Heart left ventricle (tissue), 16 donors: ENCODE results near the gene MEF2A. TPM values are rescaled to one million over a fixed set of nuclear protein-coding genes. Genes with fewer than 3 reads are reported as not detected.

ENCODE experiments used
- ATAC-seq, 4 donors: fragments of 200-7000 bp; cut with Tn5 transposase; one replicate each; pipeline ENCODE4 v1.9.1; 2020 to 2022; ENCODE audit warnings: moderate library complexity in 4 of 4, mild to moderate bottlenecking in 3 of 4, moderate number of reproducible peaks in 1 of 4
- DNase-seq, 5 donors: peaks; one replicate each; pipeline ENCODE4 v3.0.0-alpha.2; 2020
- H3K27ac ChIP-seq, 12 donors: fragments of 200-600 bp; sonication (generic) in 4 of 12; one replicate each; pipeline versions ENCODE4 v1.5.0 to v1.8.0; 2016 to 2022; ENCODE audit warnings: mild to moderate bottlenecking in 2 of 12
- H3K27me3 ChIP-seq, 9 donors: fragments of 200-600 bp; sonication (generic) in 2 of 9; one replicate each; pipeline versions ENCODE4 v1.5.1 to v1.8.0; 2016 to 2022; ENCODE audit warnings: mild to moderate bottlenecking in 3 of 9
- H3K36me3 ChIP-seq, 9 donors: fragments of 200-600 bp; sonication (generic) in 2 of 9; one replicate each; pipeline versions ENCODE4 v1.5.0 to v1.8.0; 2018 to 2022; ENCODE audit warnings: mild to moderate bottlenecking in 2 of 9
- H3K4me1 ChIP-seq, 12 donors: fragments of 200-600 bp; sonication (generic) in 4 of 12; one replicate each; pipeline versions ENCODE4 v1.5.0 to v1.8.0; 2016 to 2022; ENCODE audit warnings: mild to moderate bottlenecking in 3 of 12
- H3K4me3 ChIP-seq, 12 donors: fragments of 200-600 bp; sonication (generic) in 4 of 12; one replicate each; pipeline versions ENCODE4 v1.5.0 to v1.8.0; 2017 to 2022; ENCODE audit warnings: mild to moderate bottlenecking in 9 of 12, moderate library complexity in 4 of 12
- H3K9me3 ChIP-seq, 12 donors: fragments of 200-600 bp; sonication (generic) in 4 of 12; one replicate each; pipeline versions ENCODE4 v1.5.0 to v1.8.0; 2016 to 2022; ENCODE audit warnings: mild to moderate bottlenecking in 1 of 12
- CTCF ChIP-seq, 12 donors: fragments of 200-600 bp; sonication (generic) in 4 of 12; IDR thresholded peaks; one replicate each; pipeline versions ENCODE4 v1.5.0 to v1.8.0; 2018 to 2022; ENCODE audit warnings: antibody characterized with exemption in 12 of 12, mild to moderate bottlenecking in 5 of 12
- POLR2A ChIP-seq, 2 donors: fragments of 450-650 bp; IDR thresholded peaks; one replicate each; pipeline ENCODE4 v1.6.1; 2017; ENCODE audit warnings: antibody characterized with exemption in 2 of 2, mild to moderate bottlenecking in 2 of 2, moderate library complexity in 2 of 2
- WGBS, 4 donors: extraction: QIAGEN DNeasy Blood & Tissue Kit in 2 of 4; methylation state at CpG; one replicate each; pipeline versions ENCODE4 v1.1.5 to v1.1.7; 2013 to 2018; 5-methylcytosine and 5-hydroxymethylcytosine counted together
- intact Hi-C, 10 donors: fragments of 100-400 bp; cut with DNase I; formaldehyde crosslinking; loops; one replicate each; pipeline versions ENCODE4 v1.11.1 to v1.14.2; 2022
- polyA plus RNA-seq, 2 donors: library from polyadenylated mRNA; stranded (reverse); fragments of 200-250 nt; gene quantifications; one replicate each; pipeline ENCODE4 v1.2.3, GENCODE V29; 2013
- total RNA-seq, 9 donors: library from RNA; depleted of rRNA in 2 of 9; stranded (reverse); fragments of >200 nt in 2 of 9; fragmentation: NEBNext Ultra II Directional in 3 of 9; extraction: Animal tissue kit (Norgen Biotek cat#: 25700) in 3 of 9; gene quantifications; one replicate each; pipeline versions ENCODE4 v1.1.0 to v1.2.4, GENCODE V29; 2016 to 2023
- donor health status: ischemic (EF 13 %, LVEDD 7.1; RV severe dilation, severe dysfunction).
- donor health status: healthy with polysubstance abuse.
- donor health status: DM: no; HTN: yes; CAD: no.
- donor health status: DM: no; HTN: no; CAD: no.
- donor health status: ischemic (EF 25% LVEDD 6.9; RV normal size, moderate dysfunction).
- donor health status: ischemic (EF 25% LVEDD 5.7; RV mildly dilated, moderate dysfunction).
- donor health status: healthy.
- donor health status: DM: yes; HTN: yes; CAD: no.
- donor health status: ischemic (EF 35%, LVEDD 5.7; RV mildly dilated, moderate dysfunction).
- donor health status: nonischemic (EF 11% LVEDD 7.7; RV severe dilation, severe dysfunction).
- donor health status: DM: yes; HTN: yes; CAD: no.
- donor health status: PGD.
- donor health status: ischemic (EF 29% LVEDD 5.4; RV normal size, mild dysfunction).
- donor health status: nonischemic (EF 23%, LVEDD 6.1; RV moderate dilation, normal function).

The MEF2A gene
- total and polyA plus RNA-seq, 11 donors: 53.4 to 192 (median 153) TPM

DNA sequence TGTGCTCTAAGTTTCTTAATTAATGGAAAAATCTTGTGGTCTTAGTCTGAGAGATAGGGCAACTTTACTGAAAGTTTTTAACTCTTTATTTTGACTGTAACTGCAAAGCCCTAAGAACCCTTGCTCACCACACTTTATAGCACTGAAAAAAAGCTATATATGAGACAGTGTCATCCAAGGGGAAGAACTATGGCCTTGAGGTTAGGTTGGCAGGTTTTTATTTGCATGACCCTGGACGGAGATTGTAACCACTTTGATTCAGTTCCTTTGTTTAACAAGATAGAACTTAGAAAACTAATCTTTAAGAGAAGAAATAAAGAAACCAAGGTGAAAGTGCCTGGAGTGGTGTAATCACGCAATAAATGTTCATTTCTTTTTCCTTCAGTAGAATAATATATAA lies 198.0 kb downstream of the MEF2A start:
- 91 to 100% (median 97%) methylated on average over 2 of the region's 2 CpGs for WGBS, 4 donors
- Histone ChIP-seq H3K4me1 (no peaks in the 10 kb centered on the region), H3K4me3 (no peak overlapping the region), H3K36me3 (no peaks in the 10 kb centered on the region), H3K9me3 (no peaks in the 10 kb centered on the region), H3K27me3 (no peaks in the 10 kb centered on the region), H3K27ac (no peak overlapping the region)
- ATAC-seq (no peak), DNase-seq (no peak)
- intact Hi-C loops: no loop called here
- TF ChIP-seq CTCF (IDR thresholded peaks at IDR 0.05) (no peak), POLR2A (IDR thresholded peaks at IDR 0.05) (no peak)

DNA sequence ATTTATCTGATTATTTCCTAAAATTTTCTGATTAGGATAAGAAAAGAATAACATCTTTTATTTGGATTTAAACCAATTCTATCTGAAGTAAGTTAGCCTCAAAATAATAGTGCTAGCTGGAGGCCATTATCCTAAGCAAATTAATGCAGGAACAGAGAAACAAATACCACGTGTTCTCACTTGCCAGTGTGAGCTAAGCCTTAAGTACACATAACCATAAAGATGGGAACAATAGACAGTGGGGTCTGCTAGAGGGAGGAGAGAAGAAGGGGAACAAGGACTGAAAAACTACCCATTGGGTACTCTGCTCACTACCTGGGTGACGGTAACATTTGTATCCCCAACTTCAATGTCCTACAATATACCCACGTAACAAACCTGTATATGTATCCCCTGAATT lies 198.7 kb downstream of the MEF2A start:
- Histone ChIP-seq H3K4me3 (no peak overlapping the region), H3K27ac (no peak overlapping the region), H3K9me3 (no peaks in the 10 kb centered on the region), H3K27me3 (no peaks in the 10 kb centered on the region), H3K36me3 (no peaks in the 10 kb centered on the region), H3K4me1 (no peaks in the 10 kb centered on the region)
- intact Hi-C loops: no loop called here
- WGBS, 4 donors: 86 to 91% (median 90%) methylated on average over 3 of the region's 3 CpGs
- ATAC-seq: no peak
- no peak for DNase-seq
- TF ChIP-seq CTCF (IDR thresholded peaks at IDR 0.05) (no peak), POLR2A (IDR thresholded peaks at IDR 0.05) (no peak)

Other genes with a start within 250 kb of the MEF2A start
- gene LYSMD4, start 167.5 kb downstream of the MEF2A start, total RNA-seq: 10 to 100 TPM in 5 of 9 donors, 1 to 10 TPM in 4; 8.3 to 12.8 (median 10.3) TPM
- gene LYSMD4, start 167.5 kb downstream of the MEF2A start, polyA plus RNA-seq: 10 to 100 TPM in 1 of 2 donors, 1 to 10 TPM in 1; 9.7 to 10.1 TPM